Measurements from ENCODE around the gene PHLDA2.
"Not testable (repeated sequence)": the region's sequence is repeated elsewhere in the genome, so short reads cannot be mapped to it uniquely, and the experiment has no call there.

DNA sequence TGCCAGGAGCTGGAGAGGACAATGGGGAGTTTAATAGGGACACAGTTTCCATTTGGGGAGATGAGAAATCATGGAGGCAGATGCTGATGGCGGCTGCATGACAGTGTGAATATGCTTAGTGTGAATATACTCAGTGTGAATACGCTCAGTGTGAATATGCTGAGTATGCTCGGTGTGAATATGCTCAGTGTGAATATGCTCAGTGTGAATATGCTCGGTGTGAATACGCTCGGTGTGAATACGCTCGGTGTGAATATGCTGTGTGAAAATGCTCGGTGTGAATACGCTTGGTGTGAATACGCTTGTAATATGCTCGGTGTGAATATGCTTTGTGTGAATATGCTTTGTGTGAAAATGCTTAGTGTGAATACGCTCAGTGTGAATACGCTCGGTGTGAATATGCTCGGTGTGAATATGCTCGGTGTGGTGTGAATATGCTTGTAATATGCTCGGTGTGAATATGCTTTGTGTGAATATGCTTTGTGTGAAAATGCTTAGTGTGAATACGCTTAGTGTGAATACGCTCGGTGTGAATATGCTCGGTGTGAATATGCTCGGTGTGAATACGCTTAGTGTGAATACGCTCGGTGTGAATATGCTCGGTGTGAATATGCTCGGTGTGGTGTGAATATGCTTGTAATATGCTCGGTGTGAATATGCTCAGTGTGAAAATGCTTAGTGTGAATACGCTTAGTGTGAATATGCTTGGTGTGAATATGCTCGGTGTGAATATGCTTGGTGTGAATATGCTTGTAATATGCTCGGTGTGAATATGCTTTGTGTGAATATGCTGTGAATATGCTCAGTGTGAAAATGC lies 8.6 kb upstream of the PHLDA2 start:
- TF ChIP-seq MXI1 (IDR thresholded peaks at IDR 0.05; ENCODE audit: low read depth, low read length); FOXM1 (IDR thresholded peaks at IDR 0.05; ENCODE audit: low read depth); POLR2AphosphoS5 (IDR thresholded peaks at IDR 0.05; ENCODE audit: low read depth, low read length); TAF1 (IDR thresholded peaks at IDR 0.05; ENCODE audit: borderline replicate concordance, low read depth, low read length); SMC3 (IDR thresholded peaks at IDR 0.05; ENCODE audit: low read depth, low read length): not testable (repeated sequence)
- TF ChIP-seq, protein P1, sequence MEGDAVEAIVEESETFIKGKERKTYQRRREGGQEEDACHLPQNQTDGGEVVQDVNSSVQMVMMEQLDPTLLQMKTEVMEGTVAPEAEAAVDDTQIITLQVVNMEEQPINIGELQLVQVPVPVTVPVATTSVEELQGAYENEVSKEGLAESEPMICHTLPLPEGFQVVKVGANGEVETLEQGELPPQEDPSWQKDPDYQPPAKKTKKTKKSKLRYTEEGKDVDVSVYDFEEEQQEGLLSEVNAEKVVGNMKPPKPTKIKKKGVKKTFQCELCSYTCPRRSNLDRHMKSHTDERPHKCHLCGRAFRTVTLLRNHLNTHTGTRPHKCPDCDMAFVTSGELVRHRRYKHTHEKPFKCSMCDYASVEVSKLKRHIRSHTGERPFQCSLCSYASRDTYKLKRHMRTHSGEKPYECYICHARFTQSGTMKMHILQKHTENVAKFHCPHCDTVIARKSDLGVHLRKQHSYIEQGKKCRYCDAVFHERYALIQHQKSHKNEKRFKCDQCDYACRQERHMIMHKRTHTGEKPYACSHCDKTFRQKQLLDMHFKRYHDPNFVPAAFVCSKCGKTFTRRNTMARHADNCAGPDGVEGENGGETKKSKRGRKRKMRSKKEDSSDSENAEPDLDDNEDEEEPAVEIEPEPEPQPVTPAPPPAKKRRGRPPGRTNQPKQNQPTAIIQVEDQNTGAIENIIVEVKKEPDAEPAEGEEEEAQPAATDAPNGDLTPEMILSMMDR (IDR thresholded peaks at IDR 0.05): not testable (repeated sequence)
- TF ChIP-seq, protein P2, sequence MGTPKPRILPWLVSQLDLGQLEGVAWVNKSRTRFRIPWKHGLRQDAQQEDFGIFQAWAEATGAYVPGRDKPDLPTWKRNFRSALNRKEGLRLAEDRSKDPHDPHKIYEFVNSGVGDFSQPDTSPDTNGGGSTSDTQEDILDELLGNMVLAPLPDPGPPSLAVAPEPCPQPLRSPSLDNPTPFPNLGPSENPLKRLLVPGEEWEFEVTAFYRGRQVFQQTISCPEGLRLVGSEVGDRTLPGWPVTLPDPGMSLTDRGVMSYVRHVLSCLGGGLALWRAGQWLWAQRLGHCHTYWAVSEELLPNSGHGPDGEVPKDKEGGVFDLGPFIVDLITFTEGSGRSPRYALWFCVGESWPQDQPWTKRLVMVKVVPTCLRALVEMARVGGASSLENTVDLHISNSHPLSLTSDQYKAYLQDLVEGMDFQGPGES (IDR thresholded peaks at IDR 0.05; ENCODE audit: low read depth, low read length): not testable (repeated sequence)
- TF ChIP-seq, protein P3, sequence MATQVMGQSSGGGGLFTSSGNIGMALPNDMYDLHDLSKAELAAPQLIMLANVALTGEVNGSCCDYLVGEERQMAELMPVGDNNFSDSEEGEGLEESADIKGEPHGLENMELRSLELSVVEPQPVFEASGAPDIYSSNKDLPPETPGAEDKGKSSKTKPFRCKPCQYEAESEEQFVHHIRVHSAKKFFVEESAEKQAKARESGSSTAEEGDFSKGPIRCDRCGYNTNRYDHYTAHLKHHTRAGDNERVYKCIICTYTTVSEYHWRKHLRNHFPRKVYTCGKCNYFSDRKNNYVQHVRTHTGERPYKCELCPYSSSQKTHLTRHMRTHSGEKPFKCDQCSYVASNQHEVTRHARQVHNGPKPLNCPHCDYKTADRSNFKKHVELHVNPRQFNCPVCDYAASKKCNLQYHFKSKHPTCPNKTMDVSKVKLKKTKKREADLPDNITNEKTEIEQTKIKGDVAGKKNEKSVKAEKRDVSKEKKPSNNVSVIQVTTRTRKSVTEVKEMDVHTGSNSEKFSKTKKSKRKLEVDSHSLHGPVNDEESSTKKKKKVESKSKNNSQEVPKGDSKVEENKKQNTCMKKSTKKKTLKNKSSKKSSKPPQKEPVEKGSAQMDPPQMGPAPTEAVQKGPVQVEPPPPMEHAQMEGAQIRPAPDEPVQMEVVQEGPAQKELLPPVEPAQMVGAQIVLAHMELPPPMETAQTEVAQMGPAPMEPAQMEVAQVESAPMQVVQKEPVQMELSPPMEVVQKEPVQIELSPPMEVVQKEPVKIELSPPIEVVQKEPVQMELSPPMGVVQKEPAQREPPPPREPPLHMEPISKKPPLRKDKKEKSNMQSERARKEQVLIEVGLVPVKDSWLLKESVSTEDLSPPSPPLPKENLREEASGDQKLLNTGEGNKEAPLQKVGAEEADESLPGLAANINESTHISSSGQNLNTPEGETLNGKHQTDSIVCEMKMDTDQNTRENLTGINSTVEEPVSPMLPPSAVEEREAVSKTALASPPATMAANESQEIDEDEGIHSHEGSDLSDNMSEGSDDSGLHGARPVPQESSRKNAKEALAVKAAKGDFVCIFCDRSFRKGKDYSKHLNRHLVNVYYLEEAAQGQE (IDR thresholded peaks at IDR 0.05; ENCODE audit: low read depth, low read length): not testable (repeated sequence)
